SH-SY5Y (cell line): Measurements from ENCODE around the gene SNTG2.

Experiments used
- GATA2 ChIP-seq: IDR thresholded peaks from 2 replicates; pipeline ENCODE4 v1.6.1; 2011; ENCODE audit warnings: mild to moderate bottlenecking, low read depth, low read length
- GATA3 ChIP-seq: IDR thresholded peaks from 2 replicates; pipeline ENCODE4 v1.6.1; 2011; ENCODE audit warnings: low read depth, mild to moderate bottlenecking, low read length, moderate library complexity

- TF ChIP-seq GATA2 (no peak), GATA3 (no peak)
Measured at GRCh38 chr2:1237783-1238182, 287.1 kb downstream of the SNTG2 start.
